22Rv1 (cell line): Measurements from ENCODE around the gene SH3RF1.

Source experiments
- CTCF ChIP-seq: fragments of 450-650 bp; IDR thresholded peaks from 2 replicates; pipeline ENCODE4 v1.5.1; 2017; ENCODE audit warnings: mild to moderate bottlenecking
- ZFX ChIP-seq: fragments of 450-650 bp; IDR thresholded peaks from 2 replicates; pipeline ENCODE4 v1.6.1; 2017; ENCODE audit warnings: antibody characterized with exemption, borderline replicate concordance

GRCh38 chr4:169239221-169239905, 31.4 kb downstream of the SH3RF1 start:
- TF ChIP-seq CTCF (no peak), ZFX (no peak)
